ENCODE data around the gene EML6. TPM values are rescaled to one million over a fixed set of nuclear protein-coding genes. Genes with fewer than 3 reads are reported as not detected.
A peak's percentile ranks its signal among the peaks of the same experiment; 100 is the strongest.

EML6 gene
- total and polyA plus RNA-seq, 2 of the 13 experiments (the other 11 are each of a cell fraction or from before 2014, with no cell fraction given), result 17.2 to 32.4 TPM

DNA sequence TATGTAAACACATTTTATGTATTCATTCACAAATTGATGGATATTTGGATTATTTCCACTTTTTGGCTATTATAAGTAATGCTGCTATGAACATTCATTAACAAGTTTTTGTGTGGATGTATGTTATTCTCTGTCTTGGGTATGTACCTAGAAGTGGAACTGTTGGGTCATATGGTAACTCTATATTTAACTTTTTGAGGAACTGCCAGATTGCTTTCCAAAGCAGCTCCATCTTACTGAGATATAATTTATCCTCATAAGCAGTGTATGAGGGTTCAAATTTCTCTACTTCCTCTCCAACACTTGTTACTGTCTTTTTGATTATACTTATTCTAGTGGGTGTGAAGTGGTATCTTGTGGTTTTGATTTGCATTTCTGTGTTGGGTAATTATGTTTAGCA, 7.1 kb upstream of the EML6 start:
- Histone ChIP-seq H3K4me3 (replicated peaks in 1 of 3; ENCODE audit: insufficient read depth in 1 of 3, low read depth in 2 of 3, low read length in 3 of 3) (no peak overlapping the region), H2AFZ (ENCODE audit: low read length) (no peak overlapping the region), H3K36me3 (replicated peaks in 1 of 2; ENCODE audit: control insufficient read depth in 1 of 2, insufficient read depth in 2 of 2, low read length in 2 of 2) (no peaks in the 10 kb centered on the region), H3K27ac (ENCODE audit: extremely low read length, insufficient read depth, low read length) (no peak overlapping the region), H3K9me3 (ENCODE audit: low read length) (no peaks in the 10 kb centered on the region), H3K9ac (ENCODE audit: insufficient read depth, low read depth, low read length) (no peak overlapping the region), H3K4me1 (ENCODE audit: insufficient read depth, low read length) (no peaks in the 10 kb centered on the region), H3K4me2 (ENCODE audit: low read depth, low read length) (no peak overlapping the region), H4K20me1 (ENCODE audit: insufficient read depth, low read length) (no peaks in the 10 kb centered on the region), H3K27me3 (ENCODE audit: control insufficient read depth in 1 of 2, insufficient read depth in 2 of 2, low read length in 2 of 2) (no peaks in the 10 kb centered on the region), H3K79me2 (ENCODE audit: insufficient read depth, low read length) (no peaks in the 10 kb centered on the region)
- ATAC-seq (no peak), FAIRE-seq (no peak), DNase-seq (ENCODE audit: low spot score) (no peak)
- intact Hi-C loops (cut with micrococcal nuclease; ENCODE audit: unreplicated experiment), result no loop called here
- CTCF ChIA-PET (ENCODE audit: low intra/inter-chr PET ratio, low total read pairs), result no interaction called here
- POLR2A ChIA-PET, result no interaction called here
- TF ChIP-seq POLR2AphosphoS2 (IDR thresholded peaks at IDR 0.05; ENCODE audit: low read depth, low read length) (no peak), NFIB (CRISPR knock-in tag; IDR thresholded peaks at IDR 0.05; ENCODE audit: borderline replicate concordance) (no peak), CEBPG (CRISPR knock-in tag; IDR thresholded peaks at IDR 0.05) (no peak), TARDBP (CRISPR knock-in tag; IDR thresholded peaks at IDR 0.05) (no peak), FOSL1 (CRISPR knock-in tag; IDR thresholded peaks at IDR 0.05; ENCODE audit: borderline replicate concordance) (no peak), HCFC1 (IDR thresholded peaks at IDR 0.05; ENCODE audit: low read depth, low read length) (no peak), KLF13 (CRISPR knock-in tag; IDR thresholded peaks at IDR 0.05) (no peak), ZNF878 (CRISPR knock-in tag; IDR thresholded peaks at IDR 0.05) (no peak)
- TF ChIP-seq, protein P1, sequence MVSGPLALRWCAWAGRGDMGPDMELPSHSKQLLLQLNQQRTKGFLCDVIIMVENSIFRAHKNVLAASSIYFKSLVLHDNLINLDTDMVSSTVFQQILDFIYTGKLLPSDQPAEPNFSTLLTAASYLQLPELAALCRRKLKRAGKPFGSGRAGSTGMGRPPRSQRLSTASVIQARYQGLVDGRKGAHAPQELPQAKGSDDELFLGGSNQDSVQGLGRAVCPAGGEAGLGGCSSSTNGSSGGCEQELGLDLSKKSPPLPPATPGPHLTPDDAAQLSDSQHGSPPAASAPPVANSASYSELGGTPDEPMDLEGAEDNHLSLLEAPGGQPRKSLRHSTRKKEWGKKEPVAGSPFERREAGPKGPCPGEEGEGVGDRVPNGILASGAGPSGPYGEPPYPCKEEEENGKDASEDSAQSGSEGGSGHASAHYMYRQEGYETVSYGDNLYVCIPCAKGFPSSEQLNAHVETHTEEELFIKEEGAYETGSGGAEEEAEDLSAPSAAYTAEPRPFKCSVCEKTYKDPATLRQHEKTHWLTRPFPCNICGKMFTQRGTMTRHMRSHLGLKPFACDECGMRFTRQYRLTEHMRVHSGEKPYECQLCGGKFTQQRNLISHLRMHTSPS (CRISPR knock-in tag; IDR thresholded peaks at IDR 0.05; ENCODE audit: low read depth), result no peak
- in situ Hi-C loops (cut with HindIII; ENCODE audit: extremely low pct_ligation_motif_present, low pct_unique_long_range_greater_than_20kb), result loop anchor here (10.0 kb wide), 1 partner anchor 602 kb away; the partner anchor contains the start of gene ACYP2
- BruUV-seq (replicated peaks), result no TSS peak

DNA sequence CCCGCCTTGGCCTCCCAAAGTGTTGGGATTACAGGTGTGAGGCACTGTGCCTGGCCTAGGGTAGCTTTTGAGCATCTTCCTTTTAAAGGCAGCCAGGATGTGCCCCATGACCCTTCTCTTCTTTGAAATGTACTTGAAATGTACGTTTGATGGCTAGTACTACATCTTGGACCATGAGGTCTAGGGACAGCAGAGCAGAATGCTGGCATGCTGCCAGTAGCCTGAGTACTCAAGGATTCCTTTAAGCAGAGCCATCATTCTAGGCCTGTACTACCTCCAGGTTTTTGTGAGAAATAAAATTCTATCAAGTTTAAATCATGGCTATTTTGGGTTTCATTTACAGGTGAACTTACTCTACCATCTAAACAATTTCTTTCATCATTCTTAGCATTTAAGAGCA, 2.9 kb upstream of the EML6 start:
- Histone ChIP-seq H3K9me3 (ENCODE audit: low read length) (no peaks in the 10 kb centered on the region), H3K27ac (ENCODE audit: extremely low read length, insufficient read depth, low read length) (no peak overlapping the region), H3K27me3 (ENCODE audit: control insufficient read depth in 1 of 2, insufficient read depth in 2 of 2, low read length in 2 of 2) (no peaks in the 10 kb centered on the region; a peak in 1 of 5 replicates), H3K4me2 (ENCODE audit: low read depth, low read length) (no peak overlapping the region), H3K4me3 (replicated peaks in 1 of 3; ENCODE audit: insufficient read depth in 1 of 3, low read depth in 2 of 3, low read length in 3 of 3) (no peak overlapping the region), H2AFZ (ENCODE audit: low read length) (no peak overlapping the region), H3K4me1 (ENCODE audit: insufficient read depth, low read length) (peaks cover 15% of the 10 kb centered on the region), H4K20me1 (ENCODE audit: insufficient read depth, low read length) (no peaks in the 10 kb centered on the region), H3K79me2 (ENCODE audit: insufficient read depth, low read length) (no peaks in the 10 kb centered on the region), H3K36me3 (replicated peaks in 1 of 2; ENCODE audit: control insufficient read depth in 1 of 2, insufficient read depth in 2 of 2, low read length in 2 of 2) (no peaks in the 10 kb centered on the region), H3K9ac (ENCODE audit: insufficient read depth, low read depth, low read length) (no peak overlapping the region)
- in situ Hi-C loops (cut with HindIII; ENCODE audit: extremely low pct_ligation_motif_present, low pct_unique_long_range_greater_than_20kb), result no loop called here
- BruUV-seq (replicated peaks), result no TSS peak
- 50% methylated on average over 2 of the region's 2 CpGs for WGBS (ENCODE audit: low lambda C conversion rate)
- DNase-seq (ENCODE audit: low spot score) (no peak), FAIRE-seq (no peak), ATAC-seq (no peak)
- ChIA-PET CTCF (ENCODE audit: low intra/inter-chr PET ratio, low total read pairs) (no interaction called here), POLR2A (no interaction called here)
- intact Hi-C loops (cut with micrococcal nuclease; ENCODE audit: unreplicated experiment), result no loop called here
- TF ChIP-seq ZNF615 (CRISPR knock-in tag; IDR thresholded peaks at IDR 0.05; ENCODE audit: borderline replicate concordance) (no peak), LCORL (IDR thresholded peaks at IDR 0.05) (peak; percentile 92), LCORL (CRISPR knock-in tag; IDR thresholded peaks at IDR 0.05) (no peak)
